Measurements from ENCODE around the gene AGPAT3.

- TF ChIP-seq CTCF (IDR thresholded peaks at IDR 0.05) (no peak), POLR2A (IDR thresholded peaks at IDR 0.05) (no peak), POLR2AphosphoS5 (IDR thresholded peaks at IDR 0.05) (no peak)
Measured at GRCh38 chr21:43819511-43820405, 45.3 kb upstream of the AGPAT3 start.

Data from prostate gland (tissue), 2 donors.